GM12878 (cell line): ENCODE data around the gene TSC22D1. TPM values are rescaled to one million over a fixed set of nuclear protein-coding genes. Genes with fewer than 3 reads are reported as not detected.

ENCODE experiments used
- ATAC-seq: fragments of 200-7000 bp; cut with Tn5 transposase; 3 replicates; pipeline ENCODE4 v1.9.1; 2020; ENCODE audit warnings: mild to moderate bottlenecking, moderate library complexity
- BruUV-seq: library from RNA; stranded (reverse); fragments of 400-500 nt; replicated peaks from 2 replicates; lab custom pipeline; 2021; lab: Mats Ljungman, UMichigan
- CTCF ChIA-PET: fragments of 300-600 bp; sonication (Branson Sonifier 250); formaldehyde crosslinking; extraction: SDS; loops from one replicate; lab custom pipeline; 2021; ENCODE audit warnings: inconsistent platforms; lab: Yijun Ruan, JAX
- POLR2A ChIA-PET: fragments of 350-600 bp; formaldehyde crosslinking; extraction: SDS; loops from one replicate; lab custom pipeline; 2021; ENCODE audit warnings: inconsistent platforms; lab: Charles Lee
- RAD21 ChIA-PET: fragments of 300-600 bp; sonication (Branson Sonifier 250); formaldehyde crosslinking; loops from one replicate; lab custom pipeline; 2023; ENCODE audit warnings: antibody characterized with exemption; ENCODE audit not compliant: unreplicated experiment; lab: Charles Lee
- SMC1A ChIA-PET: fragments of 300-600 bp; sonication (Branson Sonifier 250); formaldehyde crosslinking; loops from one replicate; lab custom pipeline; 2023; ENCODE audit not compliant: unreplicated experiment, uncharacterized antibody; lab: Charles Lee
- DNase-seq: peaks from one replicate; pipeline ENCODE4 v3.0.0-alpha.2; 2011; ENCODE audit warnings: low read depth, low spot score
- FAIRE-seq: peaks from 3 replicates; lab custom pipeline; 2011; peaks lifted over from hg19 to GRCh38; lab: Jason Lieb, UNC
- H2AFZ ChIP-seq: 2 replicates; pipeline ENCODE4 v1.6.0; 2011; ENCODE audit warnings: low read depth, low read length, control low read depth; ENCODE audit not compliant: control insufficient read depth
- H3K27ac ChIP-seq: 2 replicates; pipeline ENCODE4 v1.5.1; 2011; ENCODE audit warnings: control low read depth; ENCODE audit not compliant: control insufficient read depth, insufficient read depth
- H3K27me3 ChIP-seq, 2 experiments: replicated peaks in 1 of 2; 2 replicates each; pipeline versions ENCODE4 v1.6.0 to v1.6.1; 2011; ENCODE audit warnings: low read length in 1 of 2; ENCODE audit not compliant: control insufficient read depth in 2 of 2, insufficient read depth in 2 of 2
- H3K36me3 ChIP-seq, 2 experiments: 2 replicates each; pipeline ENCODE4 v1.5.1; 2011; ENCODE audit warnings: low read length in 1 of 2; ENCODE audit not compliant: control insufficient read depth in 2 of 2, insufficient read depth in 2 of 2
- H3K4me1 ChIP-seq: 2 replicates; pipeline ENCODE4 v1.6.1; 2011; ENCODE audit warnings: mild to moderate bottlenecking, low read length, moderate library complexity, mixed read lengths; ENCODE audit not compliant: control insufficient read depth, insufficient read depth
- H3K4me2 ChIP-seq: 2 replicates; pipeline ENCODE4 v1.6.0; 2011; ENCODE audit warnings: control low read depth; ENCODE audit not compliant: control insufficient read depth, insufficient read depth
- H3K4me3 ChIP-seq: fragments of 200-600 bp; sonication (generic); 2 replicates; pipeline ENCODE4 v1.5.1; 2016
- H3K79me2 ChIP-seq: 2 replicates; pipeline ENCODE4 v1.6.0; 2011; ENCODE audit warnings: low read length; ENCODE audit not compliant: control insufficient read depth, insufficient read depth
- H3K9ac ChIP-seq: 2 replicates; pipeline ENCODE4 v1.8.0; 2011; ENCODE audit warnings: low read length, control low read depth, mixed read lengths; ENCODE audit not compliant: control insufficient read depth, insufficient read depth
- H3K9me3 ChIP-seq: replicated peaks from 3 replicates; pipeline ENCODE4 v1.5.1; 2011; ENCODE audit warnings: mild to moderate bottlenecking, low read length; ENCODE audit not compliant: control insufficient read depth, insufficient read depth
- H4K20me1 ChIP-seq: 2 replicates; pipeline ENCODE4 v1.6.0; 2011; ENCODE audit not compliant: control insufficient read depth, insufficient read depth
- BHLHE40 ChIP-seq, 2 experiments: fragments of 450-650 bp in 1 of 2; IDR thresholded peaks; 2 replicates each; pipeline ENCODE4 v1.6.1; 2011 to 2017; ENCODE audit warnings: low read depth in 2 of 2, borderline replicate concordance in 1 of 2, improper control_type of control experiment in 1 of 2, low read length in 1 of 2, mild to moderate bottlenecking in 1 of 2
- CREB1 ChIP-seq: IDR thresholded peaks from 2 replicates; pipeline ENCODE4 v1.6.1; 2012; ENCODE audit warnings: low read depth, mild to moderate bottlenecking, inconsistent platforms
- E2F8 ChIP-seq: fragments of 450-650 bp; IDR thresholded peaks from 2 replicates; pipeline ENCODE4 v1.6.1; 2018; ENCODE audit warnings: mild to moderate bottlenecking, low read depth, moderate library complexity; ENCODE audit not compliant: partially characterized antibody
- ESRRA ChIP-seq: IDR thresholded peaks from 2 replicates; pipeline ENCODE4 v1.6.1; 2012; ENCODE audit warnings: mild to moderate bottlenecking, low read length, improper control_type of control experiment
- HSF1 ChIP-seq: fragments of 150-350 bp; IDR thresholded peaks from 2 replicates; pipeline ENCODE4 v1.6.1; 2014; ENCODE audit warnings: mild to moderate bottlenecking, low read depth, low read length
- IRF3 ChIP-seq: fragments of 450-650 bp; IDR thresholded peaks from 2 replicates; pipeline ENCODE4 v1.6.1; 2014; ENCODE audit warnings: mild to moderate bottlenecking
- IRF5 ChIP-seq: fragments of 450-650 bp; IDR thresholded peaks from 2 replicates; pipeline ENCODE4 v1.6.1; 2017; ENCODE audit warnings: borderline replicate concordance
- JUND ChIP-seq: IDR thresholded peaks from 2 replicates; pipeline ENCODE4 v1.6.1; 2012; ENCODE audit warnings: low read depth, mild to moderate bottlenecking, low read length, improper control_type of control experiment, moderate library complexity
- PKNOX1 ChIP-seq: fragments of 450-650 bp; IDR thresholded peaks from 2 replicates; pipeline ENCODE4 v1.6.1; 2016; ENCODE audit warnings: mild to moderate bottlenecking
- RCOR1 ChIP-seq: conservative IDR thresholded peaks from 2 replicates; pipeline ENCODE4 v1.6.1; 2012; ENCODE audit warnings: low read depth, low read length, improper control_type of control experiment
- RELA ChIP-seq: fragments of 450-650 bp; IDR thresholded peaks from 2 replicates; pipeline ENCODE4 v1.8.0; 2014; ENCODE audit warnings: borderline replicate concordance; ENCODE audit not compliant: partially characterized antibody
- RUNX3 ChIP-seq: IDR thresholded peaks from 2 replicates; pipeline ENCODE4 v1.6.1; 2012; ENCODE audit warnings: low read length, inconsistent platforms
- SP1 ChIP-seq: IDR thresholded peaks from one replicate; pipeline ENCODE4 v1.6.1; 2011; ENCODE audit warnings: low read depth, low read length
- ZNF217 ChIP-seq: fragments of 450-650 bp; IDR thresholded peaks from 2 replicates; pipeline ENCODE4 v1.6.1; 2017; ENCODE audit warnings: antibody characterized with exemption, mild to moderate bottlenecking
- WGBS: methylation state at CpG from one replicate; pipeline ENCODE4 v1.1.6; 2016; ENCODE audit warnings: low lambda C conversion rate; ENCODE audit not compliant: insufficient replicate concordance, insufficient coverage; ENCODE audit errors: missing lambda C conversion rate; 5-methylcytosine and 5-hydroxymethylcytosine counted together
- in situ Hi-C: fragments of 300-500 bp; cut with MboI; formaldehyde crosslinking; loops from 9 replicates; pipeline ENCODE4 v1.14.3; 2018; ENCODE audit warnings: mixed read lengths
- intact Hi-C: fragments of 100-400 bp; cut with micrococcal nuclease; formaldehyde crosslinking; loops from one replicate; pipeline ENCODE4 v1.14.2; 2022; ENCODE audit not compliant: unreplicated experiment
- polyA plus RNA-seq, 11 experiments: library from polyadenylated mRNA; depleted of rRNA in 4 of 11; unstranded in 6 of 11; stranded (reverse) in 5 of 11; fragments of >200 nt; fragmentation: Nextera tagmentation in 4 of 11; fragmentation: Illumina TruSeq in 1 of 11; extraction: Ambion mirVana in 4 of 11; extraction: Trizol in 1 of 11; gene quantifications; 1 replicate in 1 of 11; 2 replicates in 10 of 11; pipeline versions ENCODE4 v1.2.1 to v1.2.3, GENCODE V29; 2011 to 2016; ENCODE audit warnings: inconsistent platforms in 2 of 11, missing spikeins in 2 of 11, low read depth in 1 of 11
- total RNA-seq, 4 experiments: library from RNA; depleted of rRNA in 3 of 4; stranded (reverse); fragments of >200 nt in 3 of 4; fragmentation: Illumina TruSeq in 1 of 4; extraction: Trizol in 1 of 4; gene quantifications; 2 replicates each; pipeline versions ENCODE4 v1.2.1 to v1.2.3, GENCODE V29; 2013 to 2021

Gene TSC22D1
- total and polyA plus RNA-seq, 10 of the 15 experiments (the other 5 are each of a cell fraction or from before 2014, with no cell fraction given), result 0.37 to 15.7 (median 7.5) TPM

GRCh38 chr13:44459674-44460073 is 116.5 kb downstream of the TSC22D1 start:
- Histone ChIP-seq H3K27me3 (no peaks in the 10 kb centered on the region), H2AFZ (no peak overlapping the region), H3K9me3 (no peaks in the 10 kb centered on the region; the same call in 2 of the 3 replicates), H3K4me2 (no peak overlapping the region), H3K4me3 (no peak overlapping the region), H3K27ac (no peak overlapping the region), H3K9ac (no peak overlapping the region), H4K20me1 (no peaks in the 10 kb centered on the region), H3K36me3 (no peaks in the 10 kb centered on the region), H3K79me2 (no peaks in the 10 kb centered on the region), H3K4me1 (no peaks in the 10 kb centered on the region)
- BruUV-seq, result no TSS peak
- ChIA-PET RAD21 (interaction anchor here (0.6 kb wide), 1 partner anchor 19 kb away, joined by 3 read pairs; no protein-coding TSS in a partner anchor), POLR2A (no interaction called here), CTCF (interaction anchor here (0.6 kb wide), 1 partner anchor 13 kb away, joined by 3 read pairs; no protein-coding TSS in a partner anchor), SMC1A (no interaction called here)
- TF ChIP-seq JUND (no peak), BHLHE40 (IDR thresholded peaks at IDR 0.05; ENCODE audit: borderline replicate concordance in 1 of 2, low read depth in 2 of 2, low read length in 1 of 2) (no peak), ESRRA (no peak), IRF5 (no peak), HSF1 (no peak), E2F8 (no peak), RCOR1 (no peak), RUNX3 (no peak), SP1 (no peak), CREB1 (no peak), IRF3 (no peak), RELA (no peak), ZNF217 (no peak), PKNOX1 (no peak)
- ATAC-seq (no peak), FAIRE-seq (no peak), DNase-seq (no peak)
- WGBS, result 68% methylated on average over 9 of the region's 9 CpGs
- intact Hi-C loops, result no loop called here
- in situ Hi-C loops, result no loop called here
